ENCODE measurements around the gene DTX2.
"Not testable (repeated sequence)": the region's sequence is repeated elsewhere in the genome, so short reads cannot be mapped to it uniquely, and the experiment has no call there.

Gene DTX2

DNA sequence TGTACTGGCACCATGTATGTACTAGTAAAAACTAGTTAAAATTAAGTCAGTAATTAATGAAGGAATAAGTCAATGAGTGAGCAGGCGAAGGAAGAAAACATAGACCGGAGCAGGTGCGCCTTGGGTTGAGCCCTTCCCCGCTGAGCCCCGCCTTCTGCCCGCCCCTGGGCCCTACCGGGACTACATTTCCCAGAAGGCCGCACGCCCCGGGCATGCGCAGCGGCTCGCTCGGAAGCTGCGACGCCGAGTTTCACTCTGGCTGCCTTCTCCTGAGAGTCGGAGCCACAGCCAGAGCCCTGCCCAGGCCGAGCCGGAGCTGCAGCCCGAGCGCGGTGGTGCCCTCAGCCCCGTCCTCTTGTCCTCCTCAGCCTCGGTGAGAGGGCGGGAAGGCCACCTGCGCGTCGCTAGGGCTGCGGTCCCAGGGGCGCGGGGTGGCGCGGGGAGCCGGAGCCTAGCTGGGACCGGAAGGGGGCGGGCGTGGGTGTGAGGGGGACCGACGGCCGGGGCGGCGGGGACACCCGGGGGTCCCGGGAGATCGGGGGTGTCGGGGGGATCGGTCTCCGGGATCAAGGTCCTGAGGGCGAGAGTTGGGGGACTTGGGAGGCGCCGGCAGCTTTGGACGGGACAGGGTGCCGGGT is at the start of gene DTX2:
Gene DTX2 (plus strand): TSS at position 246 of the 638 bp plus-strand sequence. CDS start 18,801 bp downstream, outside the sequence.
- not testable (repeated sequence) for DNase-seq (ENCODE audit: low read depth)

DNA sequence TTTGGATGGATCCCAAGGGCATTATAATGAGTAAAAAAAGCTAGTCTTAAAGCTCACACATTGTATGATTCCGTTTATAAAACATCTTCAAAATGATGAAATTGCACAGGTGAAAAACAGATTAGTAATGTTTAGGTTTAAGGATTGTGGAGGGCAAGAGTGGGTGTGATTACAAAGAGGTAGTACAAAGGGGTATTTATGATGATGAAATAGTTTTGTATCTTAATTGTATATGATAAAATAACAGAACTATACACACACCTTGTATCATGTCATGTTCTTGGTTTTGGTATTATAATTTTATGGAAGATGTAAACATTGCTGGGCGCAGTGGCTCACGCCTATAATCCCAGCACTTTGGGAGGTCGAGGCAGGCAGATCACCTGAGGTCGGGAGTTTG is 49.3 kb upstream of the DTX2 start:
- DNase-seq (ENCODE audit: low read depth), result no peak

GRCh38 chr7:76417654-76418310 is 43.7 kb upstream of the DTX2 start:
- DNase-seq (ENCODE audit: low read depth), result not testable (repeated sequence)

- DNase-seq (ENCODE audit: low read depth), result peak; percentile 92
Observed at GRCh38 chr7:76421097-76421496, 40.4 kb upstream of the DTX2 start.

DNA sequence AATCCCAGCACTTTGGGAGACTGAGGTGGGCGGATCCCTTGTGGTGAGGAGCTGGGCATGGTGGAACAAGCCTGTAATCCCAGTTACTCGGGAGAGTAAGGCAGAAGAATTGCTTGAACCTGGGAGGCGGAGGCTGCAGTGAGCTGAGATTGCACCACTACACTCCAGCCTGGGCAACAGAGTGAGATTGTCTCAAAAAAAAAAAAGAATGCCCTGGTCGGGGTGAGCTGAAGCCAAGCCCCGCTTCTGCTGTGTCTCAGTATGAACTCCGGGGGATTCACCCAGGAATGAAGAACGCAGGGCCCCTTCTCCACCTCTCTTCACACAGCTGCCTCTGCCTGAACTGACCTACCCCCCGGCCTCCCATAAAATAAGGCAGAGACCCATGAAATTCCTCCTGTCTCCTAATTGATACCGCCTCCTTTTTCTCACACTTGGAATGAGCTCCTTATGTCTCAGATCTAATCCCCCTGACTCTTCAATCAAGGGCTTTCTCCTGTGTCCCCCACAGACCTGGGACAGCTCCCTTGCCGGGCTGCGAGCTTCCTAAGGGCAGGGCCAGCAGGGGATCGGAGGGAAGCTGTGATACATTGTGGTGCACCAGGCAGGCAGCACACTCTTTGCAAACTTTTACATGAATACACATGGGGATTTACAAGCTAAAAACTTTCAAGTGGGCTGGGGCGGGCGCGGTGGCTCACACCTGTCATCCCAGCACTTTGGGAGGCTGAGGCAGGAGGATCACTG is 37.7 kb upstream of the DTX2 start:
- DNase-seq (ENCODE audit: low read depth), result no peak

- no peak for DNase-seq (ENCODE audit: low read depth)
Observed at GRCh38 chr7:76424413-76425111, 36.9 kb upstream of the DTX2 start, which contains the start of gene ZP3. ZP3 (plus strand) TSS chr7:76424950; CDS start chr7:76424965, 15 bp downstream.

DNA sequence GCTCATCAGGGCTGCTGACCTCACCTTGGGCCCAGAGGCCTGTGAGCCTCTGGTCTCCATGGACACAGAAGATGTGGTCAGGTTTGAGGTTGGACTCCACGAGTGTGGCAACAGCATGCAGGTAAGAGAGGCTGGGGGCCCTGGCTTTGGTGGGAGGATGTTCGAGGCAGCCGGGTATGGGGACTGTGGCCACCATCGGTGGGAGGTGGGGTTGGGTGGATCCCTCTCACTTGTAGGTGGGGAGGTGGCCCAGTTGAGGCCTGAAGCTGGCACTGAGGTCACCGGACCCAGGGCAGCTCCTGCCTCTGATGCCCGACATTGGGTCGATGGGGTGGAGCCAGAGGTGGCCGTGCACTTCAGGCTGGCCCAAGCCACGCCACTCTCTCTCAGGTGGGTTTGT is 36.4 kb upstream of the DTX2 start:
- DNase-seq (ENCODE audit: low read depth), result no peak

DNA sequence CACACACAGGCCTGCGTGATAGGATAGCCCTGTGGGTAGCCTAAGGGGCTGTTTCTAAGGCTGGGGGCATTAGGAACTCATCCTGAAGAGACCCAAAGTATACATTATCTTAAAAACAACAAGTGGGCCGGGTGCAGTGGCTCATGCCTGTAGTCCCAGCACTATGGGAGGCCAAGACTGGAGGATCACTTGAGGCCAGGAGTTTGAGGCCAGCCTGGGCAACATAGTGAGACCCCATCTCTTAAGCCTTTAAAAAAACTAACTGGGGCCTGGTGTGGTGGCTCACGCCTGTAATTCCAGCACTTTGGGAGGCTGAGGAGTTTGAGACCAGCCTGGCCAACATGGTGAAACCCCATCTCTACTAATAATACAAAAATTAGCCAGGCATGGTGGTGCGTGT is 36.0 kb upstream of the DTX2 start:
- not testable (repeated sequence) for DNase-seq (ENCODE audit: low read depth)

- no peak for DNase-seq (ENCODE audit: low read depth)
Observed at GRCh38 chr7:76426246-76426645, 35.3 kb upstream of the DTX2 start.

DNA sequence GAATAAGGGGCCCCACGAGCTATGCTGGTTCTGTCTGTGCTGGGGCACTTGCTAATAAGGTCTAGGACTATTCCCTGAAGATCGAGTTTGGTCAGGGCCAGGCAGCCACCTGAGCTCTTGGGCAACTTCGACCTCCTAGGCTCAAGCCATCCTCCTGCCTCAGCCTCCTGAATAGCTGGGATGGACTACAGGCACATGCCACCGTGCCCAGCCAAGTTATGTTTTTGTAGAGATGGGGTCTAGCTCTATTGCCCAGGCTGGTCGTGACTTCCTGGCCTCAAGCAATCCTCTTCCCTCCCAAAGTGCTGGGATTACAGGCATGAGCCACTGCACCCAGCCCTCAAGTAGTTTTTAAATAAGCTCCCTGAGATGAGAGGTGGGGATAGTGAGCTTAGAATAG is 33.9 kb upstream of the DTX2 start:
- DNase-seq (ENCODE audit: low read depth), result no peak

- no peak for DNase-seq (ENCODE audit: low read depth)
Observed at GRCh38 chr7:76428149-76428823, 33.2 kb upstream of the DTX2 start.

- DNase-seq (ENCODE audit: low read depth), result peak; percentile 24
Observed at GRCh38 chr7:76428868-76429805, 32.4 kb upstream of the DTX2 start.

DNA sequence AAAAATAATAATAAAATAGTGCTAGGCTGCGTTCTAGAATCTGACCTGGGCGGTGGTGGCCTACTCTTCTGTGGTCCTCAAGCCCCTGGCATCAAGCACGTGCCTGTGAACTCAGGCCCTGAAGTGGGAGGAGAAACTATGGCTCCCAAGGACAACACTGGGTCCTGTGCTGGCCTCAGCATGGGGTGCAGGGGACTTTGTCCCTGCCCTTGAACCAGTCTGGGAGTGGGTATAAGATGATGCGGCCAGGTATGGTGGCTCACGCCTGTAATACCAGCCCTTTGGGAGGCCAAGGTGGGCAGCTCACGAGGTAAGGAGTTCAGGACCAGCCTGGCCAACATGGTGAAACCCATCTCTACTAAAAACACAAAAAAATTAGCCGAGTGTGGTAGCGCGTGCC is 31.3 kb upstream of the DTX2 start:
- DNase-seq (ENCODE audit: low read depth), result no peak

- DNase-seq (ENCODE audit: low read depth), result no peak
Observed at GRCh38 chr7:76430836-76431235, 30.7 kb upstream of the DTX2 start.

DNA sequence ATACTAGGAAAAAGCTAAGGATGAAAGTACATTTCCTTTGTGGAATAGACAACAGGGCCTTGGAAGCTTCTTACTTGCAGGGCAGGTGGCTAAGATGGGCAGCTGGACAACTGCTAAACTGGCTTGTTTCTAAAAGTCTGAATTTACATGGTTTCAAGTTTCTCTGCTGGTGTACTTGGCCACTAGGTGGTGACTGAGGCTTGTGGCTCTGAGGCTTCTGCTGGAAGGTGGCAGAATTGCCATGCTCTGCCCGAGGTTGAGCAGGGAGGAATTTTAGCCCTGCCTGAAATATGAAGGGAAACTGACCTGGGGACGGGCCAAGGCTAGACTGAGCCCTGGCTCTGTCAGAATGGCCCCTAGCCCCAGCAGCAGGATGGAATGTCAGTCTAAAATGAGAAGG is 23.6 kb upstream of the DTX2 start:
- DNase-seq (ENCODE audit: low read depth), result peak; percentile 55

DNA sequence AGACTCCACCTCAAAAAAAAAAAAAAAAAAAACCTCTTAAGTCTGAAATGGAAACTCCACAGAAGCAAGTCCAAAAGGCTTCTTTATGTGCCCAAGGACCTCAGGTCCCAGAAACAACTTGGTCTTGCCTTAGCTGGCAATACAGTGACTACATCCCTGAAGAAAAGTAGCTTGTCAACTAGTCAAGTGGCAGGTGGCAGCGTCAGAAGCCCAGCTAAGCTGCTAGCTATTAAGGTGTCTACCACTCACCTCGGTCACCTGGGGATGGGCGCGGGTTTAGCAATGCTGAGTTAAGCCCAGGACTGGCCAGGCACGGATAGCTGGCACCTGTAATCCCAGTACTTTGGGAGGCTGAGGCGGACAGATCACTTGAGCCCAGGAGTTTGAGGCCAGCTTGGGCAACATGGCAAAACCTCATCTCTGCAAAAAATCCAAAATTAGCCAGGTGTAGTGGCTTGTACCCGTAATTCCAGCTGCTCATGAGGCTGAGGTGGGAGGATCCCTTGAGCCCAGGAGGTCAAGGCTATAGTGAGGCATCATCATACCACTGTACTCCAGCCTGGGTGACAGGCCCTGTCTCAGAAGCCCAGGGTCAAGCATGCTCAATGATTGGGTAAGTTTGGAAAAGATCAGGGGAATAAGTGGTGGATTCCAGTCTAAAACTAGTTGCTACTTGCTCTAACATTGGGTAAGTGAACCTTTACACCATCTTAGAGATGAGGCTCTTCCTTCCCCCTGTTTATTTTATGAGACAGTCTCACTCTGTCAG is 22.2 kb upstream of the DTX2 start:
- not testable (repeated sequence) for DNase-seq (ENCODE audit: low read depth)

- not testable (repeated sequence) for DNase-seq (ENCODE audit: low read depth)
Observed at GRCh38 chr7:76440404-76440803, 21.1 kb upstream of the DTX2 start.

DNA sequence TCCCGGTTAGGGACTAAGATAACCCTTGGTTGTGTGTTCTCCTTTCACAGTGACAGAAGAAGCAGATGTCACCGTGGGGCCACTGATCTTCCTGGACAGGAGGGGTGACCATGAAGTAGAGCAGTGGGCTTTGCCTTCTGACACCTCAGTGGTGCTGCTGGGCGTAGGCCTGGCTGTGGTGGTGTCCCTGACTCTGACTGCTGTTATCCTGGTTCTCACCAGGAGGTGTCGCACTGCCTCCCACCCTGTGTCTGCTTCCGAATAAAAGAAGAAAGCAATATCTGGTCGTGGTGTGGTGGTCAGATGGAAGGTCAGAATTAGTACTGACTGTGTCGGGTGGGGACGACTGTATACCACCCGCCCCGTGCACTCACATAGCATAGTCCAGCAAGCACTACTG is 19.7 kb upstream of the DTX2 start:
- not testable (repeated sequence) for DNase-seq (ENCODE audit: low read depth)

- not testable (repeated sequence) for DNase-seq (ENCODE audit: low read depth)
Observed at GRCh38 chr7:76442664-76443446, 18.7 kb upstream of the DTX2 start.

Measured in GM04504 (cell line).